Neuronal stem cell (in vitro differentiated cells): ENCODE measurements around the gene ZNF497.
A peak's percentile ranks its signal among the peaks of the same experiment; 100 is the strongest.

Experiments
- DNase-seq: peaks from one replicate; pipeline ENCODE4 v3.0.0-alpha.2; 2013; ENCODE audit warnings: low spot score
- H2AFZ ChIP-seq: one replicate; pipeline ENCODE4 v1.6.1; 2013; ENCODE audit warnings: mild to moderate bottlenecking, low read length, inconsistent platforms
- H2AK5ac ChIP-seq: 2 replicates; pipeline ENCODE4 v1.6.1; 2013; ENCODE audit warnings: low read depth, mild to moderate bottlenecking, inconsistent platforms, low read length, moderate library complexity, mixed read lengths
- H2BK120ac ChIP-seq: 2 replicates; pipeline ENCODE4 v1.6.1; 2013; ENCODE audit warnings: low read depth, mild to moderate bottlenecking, inconsistent platforms, low read length, moderate library complexity, mixed read lengths
- H2BK12ac ChIP-seq: one replicate; pipeline ENCODE4 v1.6.1; 2013; ENCODE audit warnings: low read length, inconsistent platforms
- H2BK15ac ChIP-seq: 2 replicates; pipeline ENCODE4 v1.6.1; 2013; ENCODE audit warnings: mild to moderate bottlenecking, low read length, inconsistent platforms, mixed read lengths
- H2BK5ac ChIP-seq: one replicate; pipeline ENCODE4 v1.6.1; 2013; ENCODE audit warnings: inconsistent platforms, mild to moderate bottlenecking, low read length, moderate library complexity
- H3K14ac ChIP-seq: one replicate; pipeline ENCODE4 v1.6.1; 2013; ENCODE audit warnings: low read length, inconsistent platforms
- H3K18ac ChIP-seq: 2 replicates; pipeline ENCODE4 v1.6.1; 2013; ENCODE audit warnings: low read length, inconsistent platforms
- H3K23ac ChIP-seq: 2 replicates; pipeline ENCODE4 v1.6.1; 2013; ENCODE audit warnings: low read depth, mild to moderate bottlenecking, mixed read lengths, low read length, inconsistent platforms; ENCODE audit not compliant: poor library complexity
- H3K27ac ChIP-seq: replicated peaks from 3 replicates; pipeline ENCODE4 v1.5.1; 2013; ENCODE audit warnings: low read length, inconsistent platforms
- H3K27me3 ChIP-seq, 3 experiments: 2 replicates each; pipeline ENCODE4 v1.6.1; 2013; ENCODE audit warnings: low read length in 3 of 3, mild to moderate bottlenecking in 2 of 3, inconsistent platforms in 1 of 3, low read depth in 1 of 3, mixed read lengths in 1 of 3, moderate library complexity in 1 of 3; ENCODE audit not compliant: control insufficient read depth in 3 of 3, insufficient read depth in 3 of 3
- H3K36me3 ChIP-seq, 2 donors: replicated peaks in 1 of 2; 2 replicates each; pipeline ENCODE4 v1.6.1; 2013; ENCODE audit warnings: low read length in 2 of 2; ENCODE audit not compliant: control insufficient read depth in 2 of 2, insufficient read depth in 2 of 2
- H3K4ac ChIP-seq: 2 replicates; pipeline ENCODE4 v1.6.1; 2013; ENCODE audit warnings: inconsistent platforms, mild to moderate bottlenecking, low read length, moderate library complexity
- H3K4me1 ChIP-seq, 2 donors: 1 replicate in 1 of 2; 2 replicates in 1 of 2; pipeline ENCODE4 v1.6.1; 2013; ENCODE audit warnings: low read length in 2 of 2, low read depth in 1 of 2; ENCODE audit not compliant: control insufficient read depth in 2 of 2, insufficient read depth in 1 of 2
- H3K4me2 ChIP-seq: one replicate; pipeline ENCODE4 v1.6.1; 2013; ENCODE audit warnings: mild to moderate bottlenecking, low read length, inconsistent platforms; ENCODE audit not compliant: insufficient read depth, poor library complexity, severe bottlenecking
- H3K4me3 ChIP-seq, 2 donors: 2 replicates each; pipeline ENCODE4 v1.5.1; 2013; ENCODE audit warnings: low read length in 2 of 2, mild to moderate bottlenecking in 2 of 2, inconsistent platforms in 1 of 2, moderate library complexity in 1 of 2
- H3K79me1 ChIP-seq: one replicate; pipeline ENCODE4 v1.6.1; 2013; ENCODE audit warnings: low read depth, mild to moderate bottlenecking, inconsistent platforms, low read length, moderate library complexity
- H3K9ac ChIP-seq: one replicate; pipeline ENCODE4 v1.6.1; 2013; ENCODE audit warnings: mild to moderate bottlenecking, low read depth, low read length, inconsistent platforms; ENCODE audit not compliant: poor library complexity
- H3K9me3 ChIP-seq, 2 donors: replicated peaks in 1 of 2; 2 replicates each; pipeline versions ENCODE3 to v1.6.1; 2013; ENCODE audit warnings: low read length in 2 of 2, mild to moderate bottlenecking in 2 of 2, inconsistent platforms in 1 of 2, low read depth in 1 of 2, mixed read lengths in 1 of 2, moderate library complexity in 1 of 2; ENCODE audit not compliant: control insufficient read depth in 2 of 2, insufficient read depth in 1 of 2
- H4K8ac ChIP-seq: one replicate; pipeline ENCODE4 v1.6.1; 2013; ENCODE audit warnings: low read depth, mild to moderate bottlenecking, inconsistent platforms, low read length, moderate library complexity
- H4K91ac ChIP-seq: one replicate; pipeline ENCODE4 v1.6.1; 2013; ENCODE audit warnings: low read length, low read depth, mild to moderate bottlenecking, inconsistent platforms; ENCODE audit not compliant: poor library complexity
- WGBS, 2 donors: extraction: QIAGEN DNeasy Blood & Tissue Kit; methylation state at CpG; one replicate each; pipeline ENCODE4 v1.1.7; 2013; ENCODE audit warnings: missing lambda C conversion rate in 2 of 2, mixed read lengths in 1 of 2; ENCODE audit not compliant: insufficient read length in 2 of 2, insufficient replicate concordance in 1 of 2; ENCODE audit errors: extremely low coverage in 2 of 2; 5-methylcytosine and 5-hydroxymethylcytosine counted together

ZNF497 gene

DNA sequence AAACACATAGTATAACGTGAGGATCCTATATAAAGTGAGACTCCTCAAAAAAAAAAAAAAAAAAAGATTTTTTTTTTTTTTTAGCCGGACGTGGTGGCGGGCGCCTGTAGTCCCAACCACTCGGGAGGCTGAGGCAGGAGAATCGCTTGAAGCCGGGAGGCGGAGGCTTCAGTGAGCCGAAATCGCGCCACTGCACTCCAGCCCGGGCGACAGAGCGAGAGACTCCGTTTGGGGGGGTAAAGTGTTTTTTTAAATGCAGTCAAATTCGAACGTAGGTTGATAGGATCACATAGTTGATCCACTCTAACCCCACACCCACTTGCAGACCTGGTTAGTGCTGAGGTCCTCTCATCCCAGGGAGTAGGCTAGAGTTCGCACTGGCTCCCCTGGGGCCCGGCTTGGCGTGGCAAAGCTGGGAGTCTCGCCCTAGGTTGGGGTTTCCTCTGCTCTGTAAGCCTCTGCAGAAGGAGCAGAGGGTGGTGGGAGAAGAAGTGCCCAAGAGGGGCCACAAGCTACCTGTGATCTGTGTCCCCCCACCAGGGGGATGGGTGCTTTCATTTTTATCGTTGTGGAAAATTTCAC lies 39.4 kb upstream of the ZNF497 start:
- H4K8ac ChIP-seq, result no peak overlapping the region
- no peak overlapping the region for H2BK12ac ChIP-seq
- H3K23ac ChIP-seq, result no peak overlapping the region
- peak overlapping the region; percentile 87 for H2AFZ ChIP-seq
- peak overlapping the region; percentile 55 for H2BK15ac ChIP-seq
- no peak overlapping the region for H3K27ac ChIP-seq
- peak overlapping the region; percentile 83 to 95 for H3K4me3 ChIP-seq
- WGBS, 2 donors, result no CpG with 5 or more reads among the region's 23 CpGs
- peak overlapping the region; percentile 24 for H3K9ac ChIP-seq
- H3K4me2 ChIP-seq, result peak overlapping the region; percentile 67
- H3K4me1 ChIP-seq, result peaks cover 7 to 13% of the 10 kb centered on the region in 2 donors
- no peak overlapping the region for H3K14ac ChIP-seq
- peaks cover 8% of the 10 kb centered on the region for H3K79me1 ChIP-seq
- no peak overlapping the region for H2BK5ac ChIP-seq
- H2BK120ac ChIP-seq, result no peak overlapping the region
- H3K27me3 ChIP-seq, result peaks cover 0 to 6% (median 2%) of the 10 kb centered on the region in 3 experiments
- peak overlapping the region; percentile 71 for H3K18ac ChIP-seq
- peaks cover 2 to 19% of the 10 kb centered on the region in 2 donors for H3K9me3 ChIP-seq
- no peak for DNase-seq
- H2AK5ac ChIP-seq, result peak overlapping the region; percentile 89
- no peak overlapping the region for H3K4ac ChIP-seq
- no peak overlapping the region for H4K91ac ChIP-seq
- peaks cover 1 to 13% of the 10 kb centered on the region in 2 donors for H3K36me3 ChIP-seq

DNA sequence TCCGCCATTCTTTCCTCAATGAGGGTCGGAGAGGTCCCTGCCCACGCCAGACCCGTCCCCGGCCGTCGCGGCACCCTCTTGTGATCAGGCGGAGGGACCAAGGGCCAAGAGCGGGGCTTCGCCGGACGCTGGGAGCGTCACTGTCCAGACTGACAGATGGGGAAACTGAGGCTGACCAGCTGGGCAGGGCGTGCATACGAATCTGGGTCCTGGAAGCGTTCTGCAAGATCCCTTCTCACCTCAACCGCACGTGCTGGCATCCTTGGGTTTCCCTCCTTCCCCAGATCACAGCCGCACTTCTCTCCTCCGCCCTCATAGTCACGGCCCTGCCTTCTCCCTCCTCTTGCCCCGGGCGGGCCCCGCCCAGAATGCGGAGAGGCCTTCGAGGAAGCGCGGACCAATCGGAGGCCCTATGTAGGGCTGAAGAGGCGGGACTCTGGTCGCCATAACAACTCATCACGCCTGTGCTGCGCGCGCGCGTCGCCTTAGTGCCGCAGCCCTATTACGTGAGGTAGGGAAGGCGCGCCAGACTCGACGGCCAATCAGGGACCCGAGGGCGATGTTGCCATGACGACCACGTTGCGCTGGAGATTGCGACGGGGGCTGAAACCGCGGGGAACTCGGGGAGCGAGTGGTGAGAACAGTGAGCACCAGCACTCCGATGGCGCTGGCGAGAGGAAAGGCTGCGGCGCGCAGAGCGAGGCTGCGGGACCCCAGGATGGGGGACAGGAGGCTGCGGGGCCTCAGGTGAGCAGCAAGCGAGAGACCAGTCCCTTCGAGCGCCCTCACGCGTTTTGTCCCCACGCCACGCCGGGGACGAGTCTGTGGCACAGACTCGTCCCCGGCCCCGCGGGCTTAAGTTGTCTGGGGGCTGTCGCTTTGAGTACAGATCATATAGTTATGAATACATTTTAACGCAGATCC lies 38.6 kb upstream of the ZNF497 start:
- whole genome bisulfite sequencing, 2 donors, result no CpG with 5 or more reads among the region's 80 CpGs
- H3K14ac ChIP-seq, result peak overlapping the region; percentile 82

DNA sequence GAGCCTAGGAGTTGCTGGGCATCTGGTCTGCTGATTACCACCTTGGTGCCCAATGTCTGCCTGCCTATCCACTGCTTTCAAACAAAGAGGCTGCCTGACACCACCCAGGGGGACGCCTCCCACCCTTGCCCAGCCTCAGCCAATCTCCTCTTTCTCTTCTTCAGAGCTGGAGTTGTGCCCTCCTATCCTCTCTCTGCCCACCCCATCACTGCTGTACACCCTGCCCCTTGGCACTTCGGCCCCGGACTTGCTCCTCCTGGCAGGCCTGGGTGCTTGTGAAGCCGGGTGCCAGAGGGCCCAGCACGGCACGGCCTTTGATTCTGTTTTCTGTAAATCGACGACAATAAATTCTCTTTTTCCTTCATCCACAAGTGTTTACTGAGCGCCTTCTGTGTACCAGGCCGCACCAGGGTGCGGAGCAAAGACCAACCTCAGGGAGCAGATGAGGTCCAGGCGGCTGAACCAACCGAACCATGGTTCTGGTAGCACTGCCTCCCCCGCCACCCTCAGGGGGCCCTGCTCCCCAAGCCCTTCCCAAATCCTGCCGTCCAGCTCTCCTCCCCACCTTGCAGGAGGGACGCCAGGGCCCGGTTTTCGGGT lies 37.9 kb upstream of the ZNF497 start:
- H2BK120ac ChIP-seq, result no peak overlapping the region
- H3K14ac ChIP-seq, result peak overlapping the region; percentile 58
- H3K4me2 ChIP-seq, result peak overlapping the region; percentile 58
- peaks cover 1 to 17% of the 10 kb centered on the region in 2 donors for H3K36me3 ChIP-seq
- peak overlapping the region; percentile 95 for H2BK15ac ChIP-seq
- peak overlapping the region; percentile 38 for H3K4ac ChIP-seq
- H2BK5ac ChIP-seq, result peak overlapping the region; percentile 78
- peak overlapping the region; percentile 80 for H2AFZ ChIP-seq
- peak overlapping the region; percentile 70 for H4K8ac ChIP-seq
- WGBS, 2 donors, result no CpG with 5 or more reads among the region's 18 CpGs
- H3K23ac ChIP-seq, result peak overlapping the region; percentile 92
- H3K4me1 ChIP-seq, result peaks cover 7 to 17% of the 10 kb centered on the region in 2 donors
- H3K27me3 ChIP-seq, result peaks cover 0 to 21% (median 7%) of the 10 kb centered on the region in 3 experiments
- H2AK5ac ChIP-seq, result peak overlapping the region; percentile 100
- H3K9ac ChIP-seq, result peak overlapping the region; percentile 87
- peak overlapping the region; percentile 98 for H3K18ac ChIP-seq
- no peak overlapping the region for H4K91ac ChIP-seq
- peaks cover 3 to 19% of the 10 kb centered on the region in 2 donors for H3K9me3 ChIP-seq
- peak overlapping the region; percentile 10 for H3K27ac ChIP-seq
- H3K4me3 ChIP-seq, result peak overlapping the region; percentile 66 to 75
- H2BK12ac ChIP-seq, result peak overlapping the region; percentile 100
- peaks cover 8% of the 10 kb centered on the region for H3K79me1 ChIP-seq
- no peak for DNase-seq

More for the DNA sequence above, 38.6 kb upstream of the ZNF497 start:
- DNase-seq, result peak; percentile 99
- Histone ChIP-seq H2AK5ac (peak overlapping the region; percentile 100), H2BK5ac (peak overlapping the region; percentile 78), H3K9ac (peak overlapping the region; percentile 91), H3K4me2 (peak overlapping the region; percentile 67), H3K23ac (peak overlapping the region; percentile 92), H2AFZ (peak overlapping the region; percentile 87), H3K9me3 (peaks cover 2 to 19% of the 10 kb centered on the region in 2 donors), H3K4me3 (peak overlapping the region; percentile 83 to 95), H3K36me3 (peaks cover 1 to 13% of the 10 kb centered on the region in 2 donors), H2BK15ac (peak overlapping the region; percentile 95), H3K27ac (peak overlapping the region; percentile 87), H2BK12ac (peak overlapping the region; percentile 100), H3K4ac (peak overlapping the region; percentile 38), H3K18ac (peak overlapping the region; percentile 98), H4K8ac (no peak overlapping the region), H4K91ac (no peak overlapping the region), H3K27me3 (peaks cover 0 to 14% (median 5%) of the 10 kb centered on the region in 3 experiments), H2BK120ac (no peak overlapping the region), H3K4me1 (peaks cover 7 to 13% of the 10 kb centered on the region in 2 donors), H3K79me1 (peaks cover 8% of the 10 kb centered on the region)
